SKM-1 (cell line): ENCODE results near the gene DGUOK.

Experiments
- DNase-seq: peaks from one replicate; lab custom pipeline; 2025; ENCODE audit not compliant: unreplicated experiment; lab: John Stamatoyannopoulos, UW

The DGUOK gene

DNA sequence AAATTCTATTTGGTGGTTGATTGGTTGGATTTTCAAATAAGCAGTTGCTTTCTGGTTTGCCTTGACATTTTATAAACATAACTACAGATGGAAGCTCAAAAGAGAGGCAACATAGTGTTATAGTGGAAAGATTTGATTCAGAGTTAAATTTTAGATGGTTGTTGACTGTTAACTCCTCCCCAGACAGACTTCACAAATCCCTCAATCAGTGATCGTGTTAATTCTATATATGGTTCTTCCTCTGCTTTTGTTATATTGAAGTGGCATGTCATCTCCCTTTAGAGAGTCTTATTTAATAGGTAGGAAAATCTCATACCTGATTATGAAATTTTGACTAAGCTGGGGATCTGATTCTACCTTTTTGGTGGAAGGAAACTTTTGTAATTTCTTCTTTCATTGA is 19.5 kb downstream of the DGUOK start:
- no peak for DNase-seq

DNA sequence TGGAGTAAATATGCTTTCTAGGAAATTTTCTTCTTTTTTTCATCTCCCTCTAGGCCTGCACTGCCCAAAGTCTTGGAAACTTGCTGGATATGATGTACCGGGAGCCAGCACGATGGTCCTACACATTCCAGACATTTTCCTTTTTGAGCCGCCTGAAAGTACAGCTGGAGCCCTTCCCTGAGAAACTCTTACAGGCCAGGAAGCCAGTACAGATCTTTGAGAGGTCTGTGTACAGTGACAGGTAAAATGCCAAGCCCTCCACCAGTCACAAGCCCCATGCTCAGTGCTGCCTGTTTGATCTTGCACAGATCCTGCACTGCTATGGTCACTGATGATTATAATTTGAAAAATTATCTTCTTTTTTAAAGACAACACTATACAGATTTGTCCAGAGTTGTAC is 20.0 kb downstream of the DGUOK start:
- no peak for DNase-seq

DNA sequence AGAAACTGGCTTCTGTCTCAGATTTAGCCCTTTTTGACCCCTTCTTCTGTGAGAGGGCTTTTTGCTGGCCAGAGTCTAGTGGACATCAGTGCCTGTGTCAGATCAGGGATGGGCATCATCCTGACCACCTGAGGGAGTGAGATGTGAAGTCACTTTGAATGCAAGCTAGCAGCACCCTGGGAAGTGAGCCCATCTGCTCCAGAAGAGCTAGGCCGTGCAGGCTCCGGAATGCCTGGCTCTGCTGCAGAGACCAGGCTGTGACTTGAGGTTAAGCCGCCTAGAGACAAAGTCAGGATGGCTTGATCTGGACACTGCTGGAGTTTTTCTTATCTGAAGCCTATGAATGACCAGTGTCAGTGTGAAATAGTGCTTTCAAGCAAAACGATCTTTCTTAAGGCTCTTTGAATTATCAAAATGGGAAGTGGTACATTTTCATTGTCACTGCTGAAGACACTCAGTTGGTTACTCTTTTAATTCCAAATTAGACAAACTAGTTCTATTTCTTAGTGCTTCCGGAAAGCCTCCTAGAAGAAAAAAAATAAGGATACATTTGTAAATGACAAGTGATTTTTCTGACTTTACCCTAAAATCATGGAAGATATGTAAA is 20.8 kb downstream of the DGUOK start:
- DNase-seq = no peak

GRCh38 chr2:73949802-73950201 is 23.1 kb downstream of the DGUOK start:
- DNase-seq = no peak

- no peak for DNase-seq
These were observed 26.1 kb downstream of the DGUOK start for GRCh38 chr2:73952499-73953446.

- no peak for DNase-seq
These were observed 29.7 kb downstream of the DGUOK start for GRCh38 chr2:73956218-73956865.

GRCh38 chr2:73961274-73961673 is 34.6 kb downstream of the DGUOK start:
- DNase-seq = no peak

- no peak for DNase-seq
These were observed 35.3 kb downstream of the DGUOK start for GRCh38 chr2:73961823-73962615.

DNA sequence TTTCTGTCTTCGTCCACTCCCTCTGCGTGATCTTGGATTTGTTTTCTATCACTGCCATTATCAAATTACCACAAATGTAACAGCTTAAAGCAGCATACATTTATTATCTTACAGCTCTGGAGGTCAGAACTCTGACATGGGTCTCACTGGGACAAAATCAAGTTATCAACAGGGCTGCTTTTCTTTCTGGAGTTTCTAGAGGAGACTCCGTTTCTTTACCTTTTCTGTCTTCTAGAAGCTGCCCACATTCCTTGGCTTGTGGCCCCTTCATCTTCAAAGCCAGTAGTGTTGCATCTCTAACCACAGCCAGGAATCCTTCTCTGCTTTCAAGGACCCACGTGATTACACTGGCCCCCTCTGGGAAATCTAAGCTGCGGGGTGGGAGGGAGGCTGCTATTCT is 36.1 kb downstream of the DGUOK start:
- no peak for DNase-seq

DNA sequence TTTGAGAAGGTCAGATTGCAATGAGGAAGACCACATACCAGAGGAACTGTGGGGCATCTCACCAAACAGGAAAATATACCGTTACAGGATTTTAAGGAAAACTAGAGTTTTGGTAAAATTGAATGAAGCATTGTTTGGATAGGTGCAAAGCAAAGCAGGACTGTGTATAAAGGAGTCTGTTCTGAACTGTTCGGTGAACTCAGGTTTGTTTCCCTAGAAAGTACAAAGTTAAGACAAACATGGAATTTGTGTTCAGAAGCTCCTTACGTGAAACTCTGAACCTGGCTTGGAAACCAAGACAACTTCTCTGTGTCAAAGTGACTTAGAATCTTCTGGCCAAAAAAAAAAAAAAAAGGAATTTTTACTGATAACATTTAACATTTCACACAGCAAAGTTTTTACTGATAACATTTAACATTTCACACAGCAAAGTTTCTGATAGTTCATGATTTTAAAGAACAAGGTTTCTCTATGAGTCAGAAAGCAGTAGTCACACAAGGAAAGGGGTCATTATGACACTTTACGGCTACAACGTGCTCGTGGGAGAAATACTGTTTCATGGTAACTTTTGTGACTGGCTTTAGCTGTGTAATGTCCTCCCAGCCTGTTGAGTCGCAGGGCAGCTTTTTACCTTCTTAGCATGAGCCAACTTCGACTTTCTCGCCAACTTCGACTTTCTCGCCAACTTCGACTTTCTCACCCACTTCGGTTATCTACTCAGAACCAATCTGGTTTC is 36.9 kb downstream of the DGUOK start:
- no peak for DNase-seq

DNA sequence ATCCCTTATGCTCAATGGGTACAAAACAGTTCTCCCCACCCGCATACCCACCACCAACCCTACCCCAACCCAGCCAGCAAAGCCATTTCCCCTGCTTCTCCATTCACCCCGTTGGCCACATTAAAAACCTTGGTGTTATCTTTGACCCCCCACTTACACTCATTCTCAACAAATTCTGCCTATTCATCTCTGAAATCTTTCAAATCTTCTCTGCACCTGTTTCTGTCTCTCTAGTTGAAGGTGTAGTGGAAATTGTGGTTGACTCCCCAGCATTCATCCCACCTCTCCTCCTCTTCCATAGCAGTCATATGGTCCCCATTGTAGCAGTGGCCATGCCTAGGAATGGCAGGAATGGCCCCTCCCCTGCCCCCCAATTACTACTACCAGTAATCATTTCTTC is 37.5 kb downstream of the DGUOK start:
- DNase-seq = no peak

DNA sequence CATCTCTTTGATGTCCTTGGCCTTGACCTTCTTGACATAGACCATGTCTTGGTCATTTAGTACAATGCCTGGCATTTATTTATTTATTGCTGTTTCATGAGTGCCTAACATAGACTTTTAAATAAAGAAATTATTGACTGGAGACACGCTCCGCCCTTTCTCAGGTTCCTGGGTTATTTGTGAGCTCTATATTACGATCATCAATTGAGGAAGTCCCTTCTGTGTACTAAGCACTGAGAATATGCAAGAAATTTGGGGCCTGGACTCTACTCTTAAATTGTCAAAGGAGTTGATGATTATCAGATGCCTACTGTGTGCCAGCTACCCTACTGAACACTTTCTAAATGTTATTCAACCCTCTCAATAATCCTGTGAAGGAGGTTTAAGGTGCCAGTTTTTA is 38.4 kb downstream of the DGUOK start:
- no peak for DNase-seq

GRCh38 chr2:73968357-73968937 is 41.8 kb downstream of the DGUOK start:
- DNase-seq = no peak

DNA sequence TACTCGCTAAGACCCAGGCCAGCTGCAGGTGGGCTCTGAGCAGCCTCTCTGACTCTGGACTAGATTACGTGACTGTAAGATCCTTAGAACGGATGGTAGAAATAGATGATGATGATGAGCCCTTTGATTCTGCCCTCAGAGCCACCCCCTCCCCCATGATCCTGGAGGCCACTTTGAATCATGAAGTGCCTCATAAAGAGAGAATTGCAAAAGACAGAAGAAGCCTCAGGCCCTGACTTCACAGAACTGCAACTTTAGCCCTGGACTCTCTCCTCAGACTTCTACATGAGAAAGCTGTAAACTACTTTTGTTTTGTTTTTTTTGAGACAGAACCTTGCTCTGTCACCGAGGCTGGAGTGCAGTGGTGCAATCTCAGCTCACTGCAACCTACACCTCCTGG is 42.7 kb downstream of the DGUOK start:
- no peak for DNase-seq

- DNase-seq = no peak
These were observed 43.6 kb downstream of the DGUOK start for GRCh38 chr2:73970141-73970803.

DNA sequence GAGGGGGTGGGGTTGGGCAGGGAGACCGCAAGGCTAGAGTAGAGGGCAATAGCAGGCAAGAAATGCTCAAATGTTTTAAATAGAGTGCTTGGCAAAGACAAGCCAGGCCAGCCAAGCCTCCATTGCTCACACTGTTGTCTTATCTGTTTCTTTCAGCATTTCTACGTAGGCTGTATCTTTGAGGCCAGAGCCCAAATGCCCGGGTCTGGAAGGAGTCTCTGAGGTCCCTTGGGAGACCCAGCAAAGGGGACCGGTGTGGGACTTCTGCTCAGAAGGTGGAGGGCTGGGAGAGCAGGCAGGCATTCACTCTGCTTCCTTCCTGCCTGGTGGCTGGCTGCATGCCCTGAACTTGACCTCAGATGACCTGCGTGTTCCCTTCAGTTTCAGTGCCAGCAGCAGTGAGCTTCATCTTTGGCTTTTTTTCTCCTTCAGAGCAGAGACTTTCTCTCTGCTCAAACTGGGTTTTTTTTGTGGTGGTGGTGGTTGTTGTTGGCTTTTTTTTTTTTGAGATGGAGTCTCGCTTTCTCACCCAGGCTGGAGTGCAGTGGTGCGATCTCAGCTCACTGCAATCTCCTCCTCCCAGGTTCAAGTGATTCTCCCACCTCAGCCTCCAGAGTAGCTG is 44.3 kb downstream of the DGUOK start:
- DNase-seq = peak; percentile 60

DNA sequence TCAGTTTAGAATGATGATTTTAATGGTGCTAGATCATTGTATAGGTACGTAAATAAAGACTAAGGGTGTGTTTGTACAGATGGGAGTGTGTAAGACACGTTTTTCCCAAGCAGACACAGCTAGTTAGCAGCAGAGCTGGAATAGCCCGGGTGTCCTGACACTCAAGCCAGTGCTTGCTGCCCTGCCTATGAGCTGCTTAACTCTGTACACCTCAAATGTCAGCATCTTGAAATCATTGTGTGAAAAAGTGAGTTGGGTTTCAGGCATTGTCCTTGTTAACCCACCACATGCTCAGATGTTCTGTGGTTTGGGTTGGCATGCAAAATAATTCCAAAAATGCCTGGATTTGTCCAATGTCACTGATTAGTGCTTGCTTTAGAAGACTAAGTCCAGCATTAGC is 45.0 kb downstream of the DGUOK start:
- no peak for DNase-seq

- DNase-seq = peak; percentile 63
These were observed 46.2 kb downstream of the DGUOK start for GRCh38 chr2:73972846-73973245.

DNA sequence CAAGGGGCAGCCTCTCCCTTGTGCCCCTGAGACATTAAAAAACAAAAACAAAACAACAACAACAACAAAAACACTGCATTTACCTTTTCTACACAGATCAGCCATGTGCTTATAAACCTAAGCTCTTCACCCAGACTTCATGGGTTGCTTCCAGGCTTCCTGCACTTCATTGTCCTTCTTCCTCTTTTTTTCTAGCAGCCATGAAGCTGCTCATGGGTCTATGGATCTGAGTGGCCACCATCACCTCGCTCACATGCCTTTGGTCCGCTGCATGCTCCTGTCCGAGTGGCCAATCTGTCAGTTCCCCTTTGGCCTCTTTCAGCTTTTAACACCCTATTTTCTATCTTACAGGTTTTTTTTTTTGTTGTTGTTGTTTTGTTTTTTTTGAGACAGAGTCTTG is 49.1 kb downstream of the DGUOK start:
- no peak for DNase-seq
